ENCODE results near the gene FBXO46. TPM values are rescaled to one million over a fixed set of nuclear protein-coding genes. Genes with fewer than 3 reads are reported as not detected.

FBXO46 gene
- total and polyA plus RNA-seq, 2 experiments from 2014 or later, result 39.3 to 48.2 TPM

DNA sequence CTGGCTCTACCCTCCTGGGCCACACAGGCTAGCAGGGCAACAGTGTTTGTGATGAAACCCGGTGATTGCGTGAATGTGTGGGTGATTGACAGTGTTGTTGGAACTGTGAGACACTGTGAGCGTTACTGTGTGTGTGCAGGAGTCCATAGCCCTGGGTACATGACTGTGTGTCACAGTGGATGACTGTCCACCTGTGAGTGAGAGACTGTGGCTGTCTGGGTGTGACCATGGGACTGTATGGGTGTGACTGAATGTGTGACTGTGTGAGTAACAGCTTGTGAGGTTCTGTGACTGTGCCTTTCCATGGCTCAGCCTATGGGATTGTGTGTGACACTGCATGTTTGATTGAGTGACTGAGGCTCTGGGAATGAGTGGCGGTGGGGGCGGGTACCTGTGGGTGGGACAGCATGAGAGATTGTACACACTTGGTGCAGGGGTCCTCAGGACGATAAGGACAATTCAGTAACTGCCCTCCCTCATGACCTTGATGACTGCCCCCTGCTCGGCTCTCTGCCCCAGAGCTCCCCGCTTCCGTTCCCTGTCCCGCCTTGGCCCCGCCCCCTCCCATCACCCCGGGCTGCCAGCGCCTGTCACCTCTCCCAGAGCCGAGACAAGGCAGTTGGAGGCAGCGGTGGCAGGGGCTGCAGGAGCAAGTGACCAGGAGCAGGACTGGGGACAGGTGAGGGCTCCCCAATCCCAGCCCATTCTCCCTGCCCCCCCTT lies 62.9 kb downstream of the FBXO46 start, which contains the start of gene GIPR:
GIPR (plus strand) TSS at position 602 of the 722 bp plus-strand sequence. CDS start 1,300 bp downstream, outside the sequence.
- no peaks in the 10 kb centered on the region for H3K4me1 ChIP-seq (ENCODE audit: low read depth)
- H3K4me3 ChIP-seq, result peak within 1 kb of the TSS; percentile 73
- H3K27me3 ChIP-seq, result no peaks in the 10 kb centered on the region
- no peaks in the 10 kb centered on the region for H3K36me3 ChIP-seq
- peak within 1 kb of the TSS; percentile 64 for H3K27ac ChIP-seq
- TF ChIP-seq, protein P1, sequence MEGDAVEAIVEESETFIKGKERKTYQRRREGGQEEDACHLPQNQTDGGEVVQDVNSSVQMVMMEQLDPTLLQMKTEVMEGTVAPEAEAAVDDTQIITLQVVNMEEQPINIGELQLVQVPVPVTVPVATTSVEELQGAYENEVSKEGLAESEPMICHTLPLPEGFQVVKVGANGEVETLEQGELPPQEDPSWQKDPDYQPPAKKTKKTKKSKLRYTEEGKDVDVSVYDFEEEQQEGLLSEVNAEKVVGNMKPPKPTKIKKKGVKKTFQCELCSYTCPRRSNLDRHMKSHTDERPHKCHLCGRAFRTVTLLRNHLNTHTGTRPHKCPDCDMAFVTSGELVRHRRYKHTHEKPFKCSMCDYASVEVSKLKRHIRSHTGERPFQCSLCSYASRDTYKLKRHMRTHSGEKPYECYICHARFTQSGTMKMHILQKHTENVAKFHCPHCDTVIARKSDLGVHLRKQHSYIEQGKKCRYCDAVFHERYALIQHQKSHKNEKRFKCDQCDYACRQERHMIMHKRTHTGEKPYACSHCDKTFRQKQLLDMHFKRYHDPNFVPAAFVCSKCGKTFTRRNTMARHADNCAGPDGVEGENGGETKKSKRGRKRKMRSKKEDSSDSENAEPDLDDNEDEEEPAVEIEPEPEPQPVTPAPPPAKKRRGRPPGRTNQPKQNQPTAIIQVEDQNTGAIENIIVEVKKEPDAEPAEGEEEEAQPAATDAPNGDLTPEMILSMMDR (IDR thresholded peaks at IDR 0.05; ENCODE audit: low read depth, low read length), result no peak
- DNase-seq (ENCODE audit: low read depth in 1 of 2, low spot score in 1 of 2), result peak in 1 of 2 donors; percentile 85
- no peaks in the 10 kb centered on the region for H3K9me3 ChIP-seq (ENCODE audit: low read depth)

GRCh38 chr19:45664575-45664974 lies 66.1 kb downstream of the FBXO46 start:
- H3K36me3 ChIP-seq, result no peaks in the 10 kb centered on the region
- H3K4me1 ChIP-seq (ENCODE audit: low read depth), result no peaks in the 10 kb centered on the region
- TF ChIP-seq, protein P1 (IDR thresholded peaks at IDR 0.05; ENCODE audit: low read depth, low read length), result no peak
- H3K27ac ChIP-seq, result no peak overlapping the region
- DNase-seq (ENCODE audit: low read depth in 1 of 2, low spot score in 1 of 2), result no peak
- H3K4me3 ChIP-seq, result no peak overlapping the region
- no peaks in the 10 kb centered on the region for H3K9me3 ChIP-seq (ENCODE audit: low read depth)
- no peaks in the 10 kb centered on the region for H3K27me3 ChIP-seq

- H3K9me3 ChIP-seq (ENCODE audit: low read depth), result no peaks in the 10 kb centered on the region
- H3K27me3 ChIP-seq, result no peaks in the 10 kb centered on the region
- TF ChIP-seq, protein P1 (IDR thresholded peaks at IDR 0.05; ENCODE audit: low read depth, low read length), result no peak
- H3K4me1 ChIP-seq (ENCODE audit: low read depth), result no peaks in the 10 kb centered on the region
- H3K27ac ChIP-seq, result no peak overlapping the region
- H3K36me3 ChIP-seq, result no peaks in the 10 kb centered on the region
- DNase-seq (ENCODE audit: low read depth in 1 of 2, low spot score in 1 of 2), result no peak
- no peak overlapping the region for H3K4me3 ChIP-seq
Measured at GRCh38 chr19:45663800-45664199, 66.9 kb downstream of the FBXO46 start.

GRCh38 chr19:45660636-45661035 lies 70.1 kb downstream of the FBXO46 start:
- H3K27me3 ChIP-seq, result no peaks in the 10 kb centered on the region
- H3K4me3 ChIP-seq, result no peak overlapping the region
- TF ChIP-seq, protein P1 (IDR thresholded peaks at IDR 0.05; ENCODE audit: low read depth, low read length), result no peak
- peaks cover 6% of the 10 kb centered on the region for H3K4me1 ChIP-seq (ENCODE audit: low read depth)
- no peaks in the 10 kb centered on the region for H3K9me3 ChIP-seq (ENCODE audit: low read depth)
- H3K36me3 ChIP-seq, result no peaks in the 10 kb centered on the region
- no peak for DNase-seq (ENCODE audit: low read depth in 1 of 2, low spot score in 1 of 2)
- no peak overlapping the region for H3K27ac ChIP-seq

Other genes starting within 250 kb of the FBXO46 start
- 43.7 and 56.5 TPM in 2 replicates for gene RTN2, start 233.8 kb downstream of the FBXO46 start, total RNA-seq
- gene RTN2, start 233.8 kb downstream of the FBXO46 start, polyA plus RNA-seq, result 92.2 and 111 TPM in 2 replicates
- 1.3 and 2.9 TPM in 2 replicates for gene PPM1N, start 232.5 kb downstream of the FBXO46 start, total RNA-seq
- 1.2 and 4.0 TPM in 2 replicates for gene PPM1N, start 232.5 kb downstream of the FBXO46 start, polyA plus RNA-seq
- gene VASP, start 223.4 kb downstream of the FBXO46 start, total RNA-seq, result 91.6 and 95.8 TPM in 2 replicates
- gene VASP, start 223.4 kb downstream of the FBXO46 start, polyA plus RNA-seq, result 72.4 and 83.3 TPM in 2 replicates
- 13.2 and 13.7 TPM in 2 replicates for gene OPA3, start 146.1 kb downstream of the FBXO46 start, total RNA-seq
- 14.8 and 26.7 TPM in 2 replicates for gene OPA3, start 146.1 kb downstream of the FBXO46 start, polyA plus RNA-seq
- 0.14 TPM in 1 of 2 replicates, not detected in the other for gene GPR4, start 128.7 kb downstream of the FBXO46 start, total RNA-seq
- gene GPR4, start 128.7 kb downstream of the FBXO46 start, polyA plus RNA-seq, result 0.14 TPM in 1 of 2 replicates, not detected in the other
- 24.7 and 41.0 TPM in 2 replicates for gene EML2, start 91.5 kb downstream of the FBXO46 start, total RNA-seq
- gene EML2, start 91.5 kb downstream of the FBXO46 start, polyA plus RNA-seq, result 26.2 and 39.7 TPM in 2 replicates
- 10.8 and 23.6 TPM in 2 replicates for gene GIPR, start 62.7 kb downstream of the FBXO46 start, total RNA-seq
- gene GIPR, start 62.7 kb downstream of the FBXO46 start, polyA plus RNA-seq, result 12.8 and 14.9 TPM in 2 replicates
- 258 and 298 TPM in 2 replicates for gene SNRPD2, start 38.9 kb downstream of the FBXO46 start, total RNA-seq
- 696 and 731 TPM in 2 replicates for gene SNRPD2, start 38.9 kb downstream of the FBXO46 start, polyA plus RNA-seq
- gene QPCTL, start 38.2 kb downstream of the FBXO46 start, total RNA-seq, result 22.2 and 31.1 TPM in 2 replicates
- gene QPCTL, start 38.2 kb downstream of the FBXO46 start, polyA plus RNA-seq, result 12.3 and 14.6 TPM in 2 replicates
- gene MEIOSIN, start 2.5 kb upstream of the FBXO46 start, total RNA-seq, result 0.11 and 0.33 TPM in 2 replicates
- gene MEIOSIN, start 2.5 kb upstream of the FBXO46 start, polyA plus RNA-seq, result 0.07 and 0.18 TPM in 2 replicates
- 78.8 and 88.2 TPM in 2 replicates for gene SIX5, start 38.4 kb upstream of the FBXO46 start, total RNA-seq
- 40.4 and 41.1 TPM in 2 replicates for gene SIX5, start 38.4 kb upstream of the FBXO46 start, polyA plus RNA-seq
- 92.7 and 142 TPM in 2 replicates for gene DMPK, start 51.6 kb upstream of the FBXO46 start, total RNA-seq
- 94.9 and 98.7 TPM in 2 replicates for gene DMPK, start 51.6 kb upstream of the FBXO46 start, polyA plus RNA-seq
- gene DMWD, start 61.9 kb upstream of the FBXO46 start, total RNA-seq, result 65.1 and 112 TPM in 2 replicates
- gene DMWD, start 61.9 kb upstream of the FBXO46 start, polyA plus RNA-seq, result 138 and 163 TPM in 2 replicates
- gene RSPH6A, start 84.4 kb upstream of the FBXO46 start, total RNA-seq, result 0.07 and 0.27 TPM in 2 replicates
- 0.45 TPM in 1 of 2 replicates, not detected in the other for gene RSPH6A, start 84.4 kb upstream of the FBXO46 start, polyA plus RNA-seq
- 43.2 and 78.7 TPM in 2 replicates for gene SYMPK, start 132.3 kb upstream of the FBXO46 start, total RNA-seq
- gene SYMPK, start 132.3 kb upstream of the FBXO46 start, polyA plus RNA-seq, result 66.6 and 76.4 TPM in 2 replicates
- 0.49 and 1.6 TPM in 2 replicates for gene FOXA3, start 133.4 kb upstream of the FBXO46 start, total RNA-seq
- 1.3 and 1.9 TPM in 2 replicates for gene FOXA3, start 133.4 kb upstream of the FBXO46 start, polyA plus RNA-seq
- gene IRF2BP1, start 155.2 kb upstream of the FBXO46 start, total RNA-seq, result 59.6 and 71.8 TPM in 2 replicates
- 14.5 and 21.7 TPM in 2 replicates for gene IRF2BP1, start 155.2 kb upstream of the FBXO46 start, polyA plus RNA-seq
- 6.8 and 7.3 TPM in 2 replicates for gene MYPOP, start 171.7 kb upstream of the FBXO46 start, total RNA-seq
- 2.0 and 2.3 TPM in 2 replicates for gene MYPOP, start 171.7 kb upstream of the FBXO46 start, polyA plus RNA-seq
- not detected in 2 replicates for gene NANOS2, start 183.9 kb upstream of the FBXO46 start, total RNA-seq
- gene NANOS2, start 183.9 kb upstream of the FBXO46 start, polyA plus RNA-seq, result not detected in 2 replicates
- gene NOVA2, start 243.0 kb upstream of the FBXO46 start, total RNA-seq, result 0.35 and 0.71 TPM in 2 replicates
- gene NOVA2, start 243.0 kb upstream of the FBXO46 start, polyA plus RNA-seq, result 0.17 and 0.42 TPM in 2 replicates